Progenitor cell of endocrine pancreas (in vitro differentiated cells): ENCODE results near the gene TIMM10. TPM values are rescaled to one million over a fixed set of nuclear protein-coding genes. Genes with fewer than 3 reads are reported as not detected.

Experiments
- DNase-seq: peaks from one replicate; pipeline ENCODE4 v3.0.0; 2021; ENCODE audit warnings: low spot score; ENCODE audit not compliant: unreplicated experiment
- H3K27ac Mint-ChIP-seq: 2 replicates; pipeline ENCODE4 v1.8.0; 2021; ENCODE audit warnings: mild to moderate bottlenecking, moderate library complexity, mixed read lengths
- H3K27me3 Mint-ChIP-seq: 2 replicates; pipeline ENCODE4 v1.8.0; 2021; ENCODE audit warnings: mixed read lengths
- H3K36me3 Mint-ChIP-seq: 2 replicates; pipeline ENCODE4 v1.8.0; 2022; ENCODE audit warnings: mixed read lengths; ENCODE audit not compliant: insufficient read depth
- H3K4me1 Mint-ChIP-seq: 2 replicates; pipeline ENCODE4 v1.8.0; 2021; ENCODE audit warnings: low read depth, mixed read lengths
- H3K4me3 Mint-ChIP-seq: 2 replicates; pipeline ENCODE4 v1.8.0; 2021; ENCODE audit warnings: low read depth, mild to moderate bottlenecking, moderate library complexity, mixed read lengths
- H3K9me3 Mint-ChIP-seq: 2 replicates; pipeline ENCODE4 v1.8.0; 2021; ENCODE audit warnings: low read depth, mixed read lengths
- long read RNA-seq: library from polyadenylated mRNA; unstranded; transcript quantifications from one replicate; pipeline ENCODE4 v2.0.0, GENCODE V29; 2020
- total RNA-seq: library from RNA; stranded (reverse); gene quantifications from 2 replicates; pipeline ENCODE4 v1.2.1, GENCODE V29; 2021
- TF ChIP-seq, protein P1 (sequence below): fragments of 200-600 bp; sonication (generic); IDR thresholded peaks from one replicate; pipeline ENCODE4 v1.5.0; 2021; ENCODE audit warnings: antibody characterized with exemption, mild to moderate bottlenecking; ENCODE audit not compliant: unreplicated experiment

TIMM10 gene, protein sequence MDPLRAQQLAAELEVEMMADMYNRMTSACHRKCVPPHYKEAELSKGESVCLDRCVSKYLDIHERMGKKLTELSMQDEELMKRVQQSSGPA
- total RNA-seq, result 63.4 and 63.5 TPM in 2 replicates
- long read RNA-seq, transcript TIMM10-201 (3 exons, 680 nt), result major isoform, 8 of 10 reads
- long read RNA-seq, partial matches to known transcripts, result 1 of 10 reads
- long read RNA-seq, other reads (novel, unspliced or antisense), result 0 of 10 reads

DNA sequence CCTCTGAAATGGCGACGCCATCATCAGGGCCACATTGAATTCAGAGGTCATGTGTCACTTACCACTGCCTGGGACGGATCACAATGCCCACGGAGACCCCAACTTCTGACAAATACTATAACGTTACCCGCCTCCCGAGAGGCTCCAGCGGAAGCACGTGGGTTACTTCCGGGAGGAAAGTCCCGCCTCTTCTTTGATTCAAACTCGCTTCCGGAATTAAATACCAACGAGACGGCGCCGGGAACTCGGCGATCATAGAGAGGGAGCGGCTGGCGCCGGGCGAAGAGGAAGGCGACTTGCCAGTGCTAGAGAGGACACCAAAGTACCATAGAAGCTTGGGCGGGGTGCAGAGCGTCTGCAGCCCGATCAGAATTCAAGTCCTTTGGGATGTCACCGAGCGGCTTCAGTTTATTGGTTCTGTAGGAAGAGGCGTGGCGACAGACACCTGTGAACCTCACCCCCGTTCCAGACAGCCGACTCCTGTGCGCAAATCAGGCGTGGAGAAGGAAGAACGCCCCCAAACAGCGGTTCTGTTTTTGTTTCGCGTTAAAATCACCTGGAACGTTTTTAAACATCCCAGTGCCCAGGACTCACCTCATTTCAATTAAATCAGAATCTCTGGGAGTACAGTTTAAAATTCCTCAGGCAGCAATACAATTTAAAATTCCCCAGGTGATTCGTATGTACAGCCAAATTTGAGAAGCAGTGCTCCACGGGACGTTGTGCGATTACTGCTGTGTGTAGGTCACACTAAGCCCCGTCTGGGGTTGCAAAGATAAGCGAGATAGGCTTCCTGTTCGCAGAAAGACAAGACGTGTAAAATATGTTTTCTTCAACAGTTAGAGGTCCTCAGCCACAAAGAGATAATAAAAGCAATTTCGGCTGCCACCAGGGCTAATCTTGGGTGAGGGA is at the start of gene TIMM10:
Gene TIMM10, minus strand, starts transcription at position 159 of the 912 bp plus-strand sequence. CDS start 565 bp downstream, outside the sequence.
- TF ChIP-seq, protein P1, sequence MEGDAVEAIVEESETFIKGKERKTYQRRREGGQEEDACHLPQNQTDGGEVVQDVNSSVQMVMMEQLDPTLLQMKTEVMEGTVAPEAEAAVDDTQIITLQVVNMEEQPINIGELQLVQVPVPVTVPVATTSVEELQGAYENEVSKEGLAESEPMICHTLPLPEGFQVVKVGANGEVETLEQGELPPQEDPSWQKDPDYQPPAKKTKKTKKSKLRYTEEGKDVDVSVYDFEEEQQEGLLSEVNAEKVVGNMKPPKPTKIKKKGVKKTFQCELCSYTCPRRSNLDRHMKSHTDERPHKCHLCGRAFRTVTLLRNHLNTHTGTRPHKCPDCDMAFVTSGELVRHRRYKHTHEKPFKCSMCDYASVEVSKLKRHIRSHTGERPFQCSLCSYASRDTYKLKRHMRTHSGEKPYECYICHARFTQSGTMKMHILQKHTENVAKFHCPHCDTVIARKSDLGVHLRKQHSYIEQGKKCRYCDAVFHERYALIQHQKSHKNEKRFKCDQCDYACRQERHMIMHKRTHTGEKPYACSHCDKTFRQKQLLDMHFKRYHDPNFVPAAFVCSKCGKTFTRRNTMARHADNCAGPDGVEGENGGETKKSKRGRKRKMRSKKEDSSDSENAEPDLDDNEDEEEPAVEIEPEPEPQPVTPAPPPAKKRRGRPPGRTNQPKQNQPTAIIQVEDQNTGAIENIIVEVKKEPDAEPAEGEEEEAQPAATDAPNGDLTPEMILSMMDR, result no peak
- peak within 1 kb of the TSS; percentile 83 for H3K4me3 Mint-ChIP-seq
- H3K9me3 Mint-ChIP-seq, result no peaks in the 10 kb centered on the region
- H3K27ac Mint-ChIP-seq, result peak within 1 kb of the TSS; percentile 97
- peaks cover 1% of the 10 kb centered on the region for H3K36me3 Mint-ChIP-seq
- peaks cover 23% of the 10 kb centered on the region for H3K4me1 Mint-ChIP-seq
- DNase-seq, result peak; percentile 82
- H3K27me3 Mint-ChIP-seq, result peaks cover 4% of the 10 kb centered on the region

DNA sequence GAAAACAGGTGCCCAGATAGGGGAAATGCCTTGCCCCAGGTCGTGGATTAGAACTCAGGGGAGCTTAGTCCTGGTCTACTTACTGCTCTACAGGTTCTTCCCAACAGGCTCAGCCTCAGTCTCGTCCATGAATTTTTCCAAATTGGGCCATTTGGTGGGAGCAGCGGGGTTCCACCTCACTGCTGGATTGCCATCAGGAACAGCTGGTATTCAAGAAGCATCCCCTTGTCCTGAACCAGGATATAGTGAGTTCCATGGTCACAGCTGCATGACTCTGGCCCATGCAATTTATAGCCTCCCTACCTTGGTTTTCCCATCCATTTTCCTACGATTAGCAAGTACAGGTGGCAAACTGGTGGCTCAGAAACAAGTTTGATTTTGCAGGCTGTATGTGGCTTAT is 43.5 kb upstream of the TIMM10 start:
- H3K9me3 Mint-ChIP-seq, result no peaks in the 10 kb centered on the region
- H3K4me1 Mint-ChIP-seq, result peaks cover 3% of the 10 kb centered on the region
- no peaks in the 10 kb centered on the region for H3K36me3 Mint-ChIP-seq
- TF ChIP-seq, protein P1, result no peak
- no peak overlapping the region for H3K27ac Mint-ChIP-seq
- no peak for DNase-seq
- H3K4me3 Mint-ChIP-seq, result no peak overlapping the region
- no peaks in the 10 kb centered on the region for H3K27me3 Mint-ChIP-seq

GRCh38 chr11:57571606-57572005 is 41.1 kb upstream of the TIMM10 start:
- no peak for DNase-seq
- Mint-ChIP-seq H3K27me3 (no peaks in the 10 kb centered on the region), H3K36me3 (no peaks in the 10 kb centered on the region), H3K4me3 (no peak overlapping the region), H3K9me3 (no peaks in the 10 kb centered on the region), H3K4me1 (peaks cover 16% of the 10 kb centered on the region), H3K27ac (no peak overlapping the region)
- TF ChIP-seq, protein P1, result no peak

DNA sequence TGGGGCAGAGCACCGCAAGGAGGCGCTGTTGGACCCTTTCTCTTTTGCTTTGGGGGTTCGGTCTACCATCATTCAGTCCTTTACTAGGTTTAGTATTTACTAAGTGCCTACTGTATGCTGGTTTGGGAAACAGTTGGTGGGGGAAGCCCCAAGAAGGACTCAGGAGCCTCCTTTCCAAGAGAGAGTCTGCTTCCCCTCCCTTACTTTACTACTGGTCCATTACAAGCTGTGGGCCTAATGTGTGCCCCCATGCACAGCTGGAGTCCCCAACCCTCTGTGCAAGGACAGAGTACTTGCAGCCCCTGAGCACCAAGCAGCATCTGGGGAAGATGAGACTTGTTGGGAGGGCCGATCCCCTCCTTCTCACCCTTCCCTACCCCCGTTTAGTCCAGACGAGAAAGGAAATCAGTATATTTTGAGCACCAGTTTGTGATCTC is 37.8 kb upstream of the TIMM10 start:
- TF ChIP-seq, protein P1, result peak; percentile 88
- Mint-ChIP-seq H3K27me3 (no peaks in the 10 kb centered on the region), H3K9me3 (no peaks in the 10 kb centered on the region), H3K27ac (peak overlapping the region; percentile 98), H3K36me3 (no peaks in the 10 kb centered on the region), H3K4me1 (peaks cover 22% of the 10 kb centered on the region), H3K4me3 (peak overlapping the region; percentile 95)
- no peak for DNase-seq

- H3K36me3 Mint-ChIP-seq, result no peaks in the 10 kb centered on the region
- no peaks in the 10 kb centered on the region for H3K9me3 Mint-ChIP-seq
- DNase-seq, result peak; percentile 82
- TF ChIP-seq, protein P1, result no peak
- H3K4me3 Mint-ChIP-seq, result peak within 1 kb of the TSS; percentile 95
- H3K27me3 Mint-ChIP-seq, result no peaks in the 10 kb centered on the region
- peak within 1 kb of the TSS; percentile 98 for H3K27ac Mint-ChIP-seq
- H3K4me1 Mint-ChIP-seq, result peaks cover 23% of the 10 kb centered on the region
Measured at GRCh38 chr11:57567515-57568329, 37.2 kb upstream of the TIMM10 start, which contains the start of gene UBE2L6. Gene UBE2L6, minus strand, starts transcription at chr11:57567672. Its CDS starts 61 bp downstream, at chr11:57567611.
